GM12875 (cell line): ENCODE measurements around the gene NT5DC4.
"Not testable (repeated sequence)": the region's sequence is repeated elsewhere in the genome, so short reads cannot be mapped to it uniquely, and the experiment has no call there.

Experiments used
- H3K4me3 ChIP-seq: one replicate; pipeline ENCODE4 v1.5.1; 2011; ENCODE audit warnings: low read depth, low read length, control low read depth
- TF ChIP-seq, protein P1 (sequence below): IDR thresholded peaks from 2 replicates; pipeline ENCODE4 v1.5.1; 2011; ENCODE audit warnings: low read depth, mild to moderate bottlenecking, control low read depth, inconsistent platforms, low read length, moderate library complexity, borderline replicate concordance; ENCODE audit not compliant: insufficient read depth

NT5DC4 gene

DNA sequence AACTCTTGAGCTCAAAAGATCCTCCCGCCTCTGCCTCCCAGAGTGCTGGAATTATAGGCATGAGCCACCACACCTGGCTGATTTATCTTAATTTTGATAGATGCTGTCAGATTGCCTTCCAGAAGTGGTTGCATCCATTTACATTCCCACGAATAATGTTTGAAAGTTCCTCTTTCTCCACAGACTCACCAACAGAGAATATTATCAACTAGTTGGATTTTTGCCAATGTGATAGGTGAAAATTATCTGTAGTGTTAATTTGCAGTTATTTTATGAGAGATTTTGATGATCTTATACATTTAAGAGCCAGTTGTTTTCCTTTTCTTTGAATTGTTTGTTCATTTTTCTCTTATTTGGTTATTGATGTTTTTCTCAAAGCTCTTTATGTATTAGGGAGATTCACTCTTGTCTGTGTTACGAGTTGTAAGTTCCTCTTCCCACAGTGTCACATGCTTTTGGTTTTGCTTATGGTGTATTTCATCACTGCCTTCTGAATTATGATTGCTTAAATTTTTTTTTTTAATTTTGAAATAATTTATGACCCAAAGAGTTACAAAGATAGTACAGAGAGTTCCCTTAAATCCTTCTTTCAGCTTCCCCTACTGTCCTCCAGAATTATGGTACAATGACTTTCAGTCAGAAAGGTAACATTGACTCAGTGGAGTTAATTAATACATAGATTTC lies 20.7 kb upstream of the NT5DC4 start:
- TF ChIP-seq, protein P1, sequence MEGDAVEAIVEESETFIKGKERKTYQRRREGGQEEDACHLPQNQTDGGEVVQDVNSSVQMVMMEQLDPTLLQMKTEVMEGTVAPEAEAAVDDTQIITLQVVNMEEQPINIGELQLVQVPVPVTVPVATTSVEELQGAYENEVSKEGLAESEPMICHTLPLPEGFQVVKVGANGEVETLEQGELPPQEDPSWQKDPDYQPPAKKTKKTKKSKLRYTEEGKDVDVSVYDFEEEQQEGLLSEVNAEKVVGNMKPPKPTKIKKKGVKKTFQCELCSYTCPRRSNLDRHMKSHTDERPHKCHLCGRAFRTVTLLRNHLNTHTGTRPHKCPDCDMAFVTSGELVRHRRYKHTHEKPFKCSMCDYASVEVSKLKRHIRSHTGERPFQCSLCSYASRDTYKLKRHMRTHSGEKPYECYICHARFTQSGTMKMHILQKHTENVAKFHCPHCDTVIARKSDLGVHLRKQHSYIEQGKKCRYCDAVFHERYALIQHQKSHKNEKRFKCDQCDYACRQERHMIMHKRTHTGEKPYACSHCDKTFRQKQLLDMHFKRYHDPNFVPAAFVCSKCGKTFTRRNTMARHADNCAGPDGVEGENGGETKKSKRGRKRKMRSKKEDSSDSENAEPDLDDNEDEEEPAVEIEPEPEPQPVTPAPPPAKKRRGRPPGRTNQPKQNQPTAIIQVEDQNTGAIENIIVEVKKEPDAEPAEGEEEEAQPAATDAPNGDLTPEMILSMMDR, result no peak
- no peak overlapping the region for H3K4me3 ChIP-seq

DNA sequence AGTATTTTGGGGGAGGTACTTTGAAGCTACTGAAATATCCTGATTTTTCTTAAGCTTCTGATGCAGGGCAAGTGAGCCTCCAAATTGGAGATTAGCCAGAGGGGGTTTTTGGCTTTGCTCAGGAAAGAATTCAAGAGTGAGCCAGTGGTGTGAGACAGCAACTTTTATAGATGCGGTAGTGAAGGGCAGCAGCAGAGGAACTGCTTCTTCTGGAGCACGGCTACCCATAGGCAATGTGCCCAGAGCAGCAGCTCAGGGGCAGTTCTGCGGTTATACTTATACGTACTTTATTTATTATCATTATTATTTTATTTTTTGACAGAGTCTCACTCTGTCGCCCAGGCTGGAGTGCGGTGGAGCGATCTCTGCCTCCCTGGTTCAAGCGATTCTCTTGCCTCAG lies 19.8 kb upstream of the NT5DC4 start:
- H3K4me3 ChIP-seq, result no peak overlapping the region
- TF ChIP-seq, protein P1, result no peak

GRCh38 chr2:112703684-112704083 lies 17.1 kb upstream of the NT5DC4 start:
- TF ChIP-seq, protein P1, result no peak
- no peak overlapping the region for H3K4me3 ChIP-seq

GRCh38 chr2:112705575-112705974 lies 15.2 kb upstream of the NT5DC4 start:
- TF ChIP-seq, protein P1, result no peak
- no peak overlapping the region for H3K4me3 ChIP-seq

- no peak overlapping the region for H3K4me3 ChIP-seq
- TF ChIP-seq, protein P1, result no peak
Observed at GRCh38 chr2:112706170-112706664, 14.6 kb upstream of the NT5DC4 start.

DNA sequence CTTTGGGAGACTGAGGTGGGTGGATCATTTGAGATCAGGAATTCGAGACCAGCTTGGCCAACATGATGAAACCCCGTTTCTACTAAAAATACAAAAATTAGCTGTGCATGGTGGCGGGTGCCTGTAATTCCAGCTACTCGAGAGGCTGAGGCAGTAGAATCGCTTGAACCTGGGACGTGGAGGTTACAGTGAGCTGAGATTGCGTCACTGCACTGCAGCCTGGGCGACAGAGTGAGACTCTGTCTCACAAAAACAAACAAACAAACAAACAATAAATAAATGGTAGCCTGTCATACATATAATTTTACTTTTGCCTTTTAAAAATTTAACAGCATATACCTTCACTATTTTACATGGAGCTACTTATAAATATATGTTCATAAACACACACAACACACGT lies 13.9 kb upstream of the NT5DC4 start:
- not testable (repeated sequence) for H3K4me3 ChIP-seq

- TF ChIP-seq, protein P1, result no peak
- no peak overlapping the region for H3K4me3 ChIP-seq
Observed at GRCh38 chr2:112708968-112709367, 11.9 kb upstream of the NT5DC4 start.
